H9 (cell line): Measurements from ENCODE around the gene UBE2U. TPM values are rescaled to one million over a fixed set of nuclear protein-coding genes. Genes with fewer than 3 reads are reported as not detected.

ENCODE experiments used
- DNase-seq: peaks from one replicate; pipeline ENCODE4 v3.0.0-alpha.2; 2017
- H2AFZ ChIP-seq: one replicate; pipeline ENCODE4 v1.6.1; 2013; ENCODE audit warnings: mild to moderate bottlenecking, low read length, control low read depth, moderate library complexity
- H2AK5ac ChIP-seq: 2 replicates; pipeline ENCODE4 v1.6.1; 2013; ENCODE audit warnings: low read length, control low read depth, mixed read lengths; ENCODE audit not compliant: insufficient read length
- H2BK120ac ChIP-seq: one replicate; pipeline ENCODE4 v1.6.1; 2013; ENCODE audit warnings: low read depth, mild to moderate bottlenecking, low read length, control low read depth, inconsistent platforms; ENCODE audit not compliant: poor library complexity, severe bottlenecking
- H2BK12ac ChIP-seq: 2 replicates; pipeline ENCODE4 v1.6.1; 2013; ENCODE audit warnings: low read length, control low read depth, mixed read lengths, low read depth; ENCODE audit not compliant: insufficient read length
- H2BK15ac ChIP-seq: 2 replicates; pipeline ENCODE4 v1.6.1; 2013; ENCODE audit warnings: low read depth, low read length, control low read depth
- H2BK20ac ChIP-seq: one replicate; pipeline ENCODE4 v1.6.1; 2013; ENCODE audit warnings: low read depth, mild to moderate bottlenecking, low read length, control low read depth, inconsistent platforms; ENCODE audit not compliant: poor library complexity, severe bottlenecking
- H2BK5ac ChIP-seq: 2 replicates; pipeline ENCODE4 v1.6.1; 2013; ENCODE audit warnings: low read length, control low read depth, mixed read lengths; ENCODE audit not compliant: insufficient read length
- H3K14ac ChIP-seq: 2 replicates; pipeline ENCODE4 v1.6.1; 2013; ENCODE audit warnings: low read length, control low read depth; ENCODE audit not compliant: insufficient read depth
- H3K18ac ChIP-seq: 2 replicates; pipeline ENCODE4 v1.6.1; 2013; ENCODE audit warnings: low read depth, mild to moderate bottlenecking, mixed read lengths, low read length, control low read depth; ENCODE audit not compliant: insufficient read length
- H3K23ac ChIP-seq: 2 replicates; pipeline ENCODE4 v1.6.1; 2013; ENCODE audit warnings: low read length, control low read depth, mixed read lengths, low read depth; ENCODE audit not compliant: insufficient read length
- H3K23me2 ChIP-seq: 2 replicates; pipeline ENCODE4 v1.6.1; 2013; ENCODE audit warnings: low read depth, mild to moderate bottlenecking, mixed read lengths, low read length, control low read depth; ENCODE audit not compliant: insufficient read length, poor library complexity, severe bottlenecking
- H3K27ac ChIP-seq: 2 replicates; pipeline ENCODE4 v1.5.1; 2013; ENCODE audit warnings: low read length, control low read depth, mixed read lengths, low read depth; ENCODE audit not compliant: insufficient read length
- H3K27me3 ChIP-seq: 2 replicates; pipeline ENCODE4 v1.6.1; 2013; ENCODE audit warnings: low read length, control low read depth, inconsistent platforms; ENCODE audit not compliant: insufficient read depth
- H3K4ac ChIP-seq: 2 replicates; pipeline ENCODE4 v1.6.1; 2013; ENCODE audit warnings: low read depth, mild to moderate bottlenecking, control low read depth, inconsistent platforms, low read length, moderate library complexity
- H3K4me1 ChIP-seq: 2 replicates; pipeline ENCODE4 v1.6.1; 2013; ENCODE audit warnings: low read length, control low read depth, inconsistent platforms; ENCODE audit not compliant: insufficient read depth
- H3K4me2 ChIP-seq: 2 replicates; pipeline ENCODE4 v1.6.1; 2013; ENCODE audit warnings: low read length, control low read depth, mixed read lengths; ENCODE audit not compliant: insufficient read length, insufficient read depth
- H3K56ac ChIP-seq: 2 replicates; pipeline ENCODE4 v1.6.1; 2013; ENCODE audit warnings: low read depth, mild to moderate bottlenecking, mixed read lengths, low read length, control low read depth; ENCODE audit not compliant: insufficient read length
- H3K79me1 ChIP-seq: 2 replicates; pipeline ENCODE4 v1.6.1; 2013; ENCODE audit warnings: low read depth, mild to moderate bottlenecking, moderate library complexity, low read length, control low read depth, inconsistent platforms; ENCODE audit not compliant: insufficient read depth, poor library complexity, severe bottlenecking
- H3K79me2 ChIP-seq: 2 replicates; pipeline ENCODE4 v1.6.1; 2013; ENCODE audit warnings: low read length, control low read depth, inconsistent platforms; ENCODE audit not compliant: insufficient read depth
- H3K9ac ChIP-seq: 2 replicates; pipeline ENCODE4 v1.6.1; 2013; ENCODE audit warnings: low read length, control low read depth, mixed read lengths; ENCODE audit not compliant: insufficient read length; ENCODE audit errors: extremely low read depth
- H3K9me3 ChIP-seq: one replicate; pipeline ENCODE4 v1.6.1; 2013; ENCODE audit warnings: low read depth, low read length, inconsistent platforms; ENCODE audit not compliant: control insufficient read depth
- H3T11ph ChIP-seq: one replicate; pipeline ENCODE4 v1.6.1; 2013; ENCODE audit warnings: mild to moderate bottlenecking, low read length, control low read depth, inconsistent platforms
- H4K20me1 ChIP-seq: one replicate; pipeline ENCODE4 v1.6.1; 2013; ENCODE audit not compliant: control insufficient read depth, insufficient read length, insufficient read depth
- H4K5ac ChIP-seq: 2 replicates; pipeline ENCODE4 v1.6.1; 2013; ENCODE audit warnings: low read depth, mild to moderate bottlenecking, mixed read lengths, low read length, control low read depth; ENCODE audit not compliant: insufficient read length
- H4K8ac ChIP-seq: replicated peaks from 2 replicates; pipeline ENCODE4 v1.6.1; 2013; ENCODE audit warnings: low read length, control low read depth, mixed read lengths, low read depth; ENCODE audit not compliant: insufficient read length
- H4K91ac ChIP-seq: 2 replicates; pipeline ENCODE4 v1.6.1; 2013; ENCODE audit warnings: low read depth, mild to moderate bottlenecking, moderate library complexity, mixed read lengths, low read length, control low read depth; ENCODE audit not compliant: insufficient read length
- H3K27ac Mint-ChIP-seq, 3 experiments: 2 replicates in 2 of 3; 3 replicates in 1 of 3; pipeline ENCODE4 v1.8.0; 2020 to 2021; ENCODE audit warnings: mixed read lengths in 3 of 3, mild to moderate bottlenecking in 1 of 3, moderate library complexity in 1 of 3
- H3K27me3 Mint-ChIP-seq: 2 replicates; pipeline ENCODE4 v1.8.0; 2021; ENCODE audit warnings: low read depth, mild to moderate bottlenecking, moderate library complexity, mixed read lengths
- H3K36me3 Mint-ChIP-seq, 3 experiments: 2 replicates in 2 of 3; 3 replicates in 1 of 3; pipeline ENCODE4 v1.8.0; 2020 to 2021; ENCODE audit warnings: low read depth in 3 of 3, mixed read lengths in 3 of 3; ENCODE audit not compliant: insufficient read depth in 1 of 3
- H3K4me1 Mint-ChIP-seq, 2 experiments: 2 replicates each; pipeline ENCODE4 v1.8.0; 2020; ENCODE audit warnings: mixed read lengths in 2 of 2
- H3K4me3 Mint-ChIP-seq, 2 experiments: 2 replicates in 1 of 2; 3 replicates in 1 of 2; pipeline ENCODE4 v1.8.0; 2020 to 2021; ENCODE audit warnings: mild to moderate bottlenecking in 2 of 2, mixed read lengths in 2 of 2, moderate library complexity in 1 of 2
- H3K9me3 Mint-ChIP-seq, 2 experiments: 2 replicates in 1 of 2; 3 replicates in 1 of 2; pipeline ENCODE4 v1.8.0; 2020; ENCODE audit warnings: mild to moderate bottlenecking in 2 of 2, mixed read lengths in 2 of 2, moderate library complexity in 1 of 2
- WGBS: extraction: QIAGEN DNeasy Blood & Tissue Kit; methylation state at CpG from one replicate; pipeline ENCODE4 v1.1.7; 2013; ENCODE audit warnings: missing lambda C conversion rate, low lambda C conversion rate, mixed read lengths; ENCODE audit not compliant: insufficient read length; ENCODE audit errors: extremely low coverage; 5-methylcytosine and 5-hydroxymethylcytosine counted together
- total RNA-seq: library from RNA; stranded (reverse); gene quantifications from 2 replicates; pipeline ENCODE4 v1.2.1, GENCODE V29; 2021
- TF ChIP-seq, protein P1 (sequence below): fragments of 200-600 bp; sonication (generic); conservative IDR thresholded peaks from 3 replicates; pipeline ENCODE4 v1.8.0; 2021; ENCODE audit warnings: antibody characterized with exemption, mild to moderate bottlenecking

The UBE2U gene
- total RNA-seq, 1 experiment from 2014 or later, result not detected

DNA sequence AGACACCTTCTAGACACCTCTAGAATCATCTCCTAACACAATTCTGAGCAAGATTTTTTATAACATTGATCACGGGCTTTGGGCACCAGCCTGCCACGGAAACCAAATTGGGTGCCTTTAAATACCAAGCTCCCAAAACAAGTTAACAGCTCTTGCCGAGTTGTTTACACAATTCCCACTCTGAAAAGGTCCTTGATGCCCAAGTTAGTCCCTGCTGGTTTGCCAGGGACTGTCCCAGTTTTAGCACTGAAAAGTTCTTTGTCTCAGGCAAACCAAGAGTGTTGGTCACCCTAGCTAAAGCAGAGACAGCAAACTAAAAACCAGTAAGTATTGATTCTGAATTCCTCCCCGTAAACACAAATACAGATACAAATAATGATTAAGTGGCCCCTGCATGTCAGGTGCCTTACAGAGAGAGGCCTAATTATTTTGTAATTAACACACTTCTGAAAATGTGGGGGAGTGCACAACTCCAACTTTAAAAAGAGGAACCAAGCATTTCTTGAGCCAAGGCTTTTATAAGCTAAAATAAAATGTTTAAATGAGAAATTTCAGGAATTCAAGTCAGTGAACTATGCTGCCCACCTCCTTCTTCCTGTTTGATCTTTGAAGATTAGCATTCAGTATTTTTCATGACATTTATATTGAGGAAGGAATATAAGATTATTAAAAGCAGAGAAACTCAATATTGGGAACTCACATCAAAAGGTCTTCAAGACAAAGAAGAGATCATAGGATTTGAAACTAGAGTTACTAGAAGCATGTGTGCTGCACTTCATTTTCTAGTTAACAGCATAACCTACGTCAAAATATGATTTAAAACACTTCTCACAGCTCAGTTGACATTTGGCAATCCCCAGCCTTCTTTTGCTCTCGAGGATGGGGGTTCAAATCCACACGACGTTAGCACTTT, 9.0 kb upstream of the UBE2U start:
- Histone ChIP-seq H3K23me2 (no peaks in the 10 kb centered on the region), H2BK5ac (no peak overlapping the region), H3K18ac (no peak overlapping the region), H3K79me2 (no peaks in the 10 kb centered on the region), H3K27ac (no peak overlapping the region), H2BK120ac (no peak overlapping the region), H3K9me3 (no peaks in the 10 kb centered on the region), H3K79me1 (no peaks in the 10 kb centered on the region), H4K91ac (no peak overlapping the region), H3K27me3 (no peaks in the 10 kb centered on the region), H3K9ac (no peak overlapping the region), H3K14ac (no peak overlapping the region), H4K20me1 (no peaks in the 10 kb centered on the region), H2BK12ac (no peak overlapping the region), H4K5ac (no peak overlapping the region), H3K23ac (no peak overlapping the region), H2AFZ (no peak overlapping the region), H2BK20ac (no peak overlapping the region), H3K4me1 (no peaks in the 10 kb centered on the region), H2BK15ac (no peak overlapping the region), H4K8ac (no peak overlapping the region), H2AK5ac (no peak overlapping the region), H3K4ac (no peak overlapping the region), H3T11ph (no peak overlapping the region), H3K56ac (no peak overlapping the region), H3K4me2 (no peak overlapping the region)
- Mint-ChIP-seq H3K4me1 (peaks cover 5 to 9% of the 10 kb centered on the region in 2 experiments; a peak in 3 of 4 replicates), H3K36me3 (peaks cover 0 to 2% (median 0%) of the 10 kb centered on the region in 3 experiments; a peak in 1 of 7 replicates), H3K9me3 (peaks cover 3 to 8% of the 10 kb centered on the region in 2 experiments; a peak in 3 of 5 replicates), H3K27ac (peak overlapping the region in 1 of 3 experiments; percentile 17; a peak in 2 of 7 replicates), H3K27me3 (no peaks in the 10 kb centered on the region), H3K4me3 (no peak overlapping the region)
- DNase-seq, result no peak
- no CpG with 5 or more reads among the region's 8 CpGs for WGBS
- TF ChIP-seq, protein P1, sequence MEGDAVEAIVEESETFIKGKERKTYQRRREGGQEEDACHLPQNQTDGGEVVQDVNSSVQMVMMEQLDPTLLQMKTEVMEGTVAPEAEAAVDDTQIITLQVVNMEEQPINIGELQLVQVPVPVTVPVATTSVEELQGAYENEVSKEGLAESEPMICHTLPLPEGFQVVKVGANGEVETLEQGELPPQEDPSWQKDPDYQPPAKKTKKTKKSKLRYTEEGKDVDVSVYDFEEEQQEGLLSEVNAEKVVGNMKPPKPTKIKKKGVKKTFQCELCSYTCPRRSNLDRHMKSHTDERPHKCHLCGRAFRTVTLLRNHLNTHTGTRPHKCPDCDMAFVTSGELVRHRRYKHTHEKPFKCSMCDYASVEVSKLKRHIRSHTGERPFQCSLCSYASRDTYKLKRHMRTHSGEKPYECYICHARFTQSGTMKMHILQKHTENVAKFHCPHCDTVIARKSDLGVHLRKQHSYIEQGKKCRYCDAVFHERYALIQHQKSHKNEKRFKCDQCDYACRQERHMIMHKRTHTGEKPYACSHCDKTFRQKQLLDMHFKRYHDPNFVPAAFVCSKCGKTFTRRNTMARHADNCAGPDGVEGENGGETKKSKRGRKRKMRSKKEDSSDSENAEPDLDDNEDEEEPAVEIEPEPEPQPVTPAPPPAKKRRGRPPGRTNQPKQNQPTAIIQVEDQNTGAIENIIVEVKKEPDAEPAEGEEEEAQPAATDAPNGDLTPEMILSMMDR, result no peak
